GM19372 (cell line): ENCODE measurements around the gene SLC9A5.

ENCODE experiments used
- ATAC-seq: cut with Tn5 transposase; IDR thresholded peaks from one replicate; pipeline ENCODE4 v1.9.1; 2021; ENCODE audit warnings: mild to moderate bottlenecking, low read depth, moderate library complexity; ENCODE audit not compliant: unreplicated experiment

SLC9A5 gene, protein sequence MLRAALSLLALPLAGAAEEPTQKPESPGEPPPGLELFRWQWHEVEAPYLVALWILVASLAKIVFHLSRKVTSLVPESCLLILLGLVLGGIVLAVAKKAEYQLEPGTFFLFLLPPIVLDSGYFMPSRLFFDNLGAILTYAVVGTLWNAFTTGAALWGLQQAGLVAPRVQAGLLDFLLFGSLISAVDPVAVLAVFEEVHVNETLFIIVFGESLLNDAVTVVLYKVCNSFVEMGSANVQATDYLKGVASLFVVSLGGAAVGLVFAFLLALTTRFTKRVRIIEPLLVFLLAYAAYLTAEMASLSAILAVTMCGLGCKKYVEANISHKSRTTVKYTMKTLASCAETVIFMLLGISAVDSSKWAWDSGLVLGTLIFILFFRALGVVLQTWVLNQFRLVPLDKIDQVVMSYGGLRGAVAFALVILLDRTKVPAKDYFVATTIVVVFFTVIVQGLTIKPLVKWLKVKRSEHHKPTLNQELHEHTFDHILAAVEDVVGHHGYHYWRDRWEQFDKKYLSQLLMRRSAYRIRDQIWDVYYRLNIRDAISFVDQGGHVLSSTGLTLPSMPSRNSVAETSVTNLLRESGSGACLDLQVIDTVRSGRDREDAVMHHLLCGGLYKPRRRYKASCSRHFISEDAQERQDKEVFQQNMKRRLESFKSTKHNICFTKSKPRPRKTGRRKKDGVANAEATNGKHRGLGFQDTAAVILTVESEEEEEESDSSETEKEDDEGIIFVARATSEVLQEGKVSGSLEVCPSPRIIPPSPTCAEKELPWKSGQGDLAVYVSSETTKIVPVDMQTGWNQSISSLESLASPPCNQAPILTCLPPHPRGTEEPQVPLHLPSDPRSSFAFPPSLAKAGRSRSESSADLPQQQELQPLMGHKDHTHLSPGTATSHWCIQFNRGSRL

DNA sequence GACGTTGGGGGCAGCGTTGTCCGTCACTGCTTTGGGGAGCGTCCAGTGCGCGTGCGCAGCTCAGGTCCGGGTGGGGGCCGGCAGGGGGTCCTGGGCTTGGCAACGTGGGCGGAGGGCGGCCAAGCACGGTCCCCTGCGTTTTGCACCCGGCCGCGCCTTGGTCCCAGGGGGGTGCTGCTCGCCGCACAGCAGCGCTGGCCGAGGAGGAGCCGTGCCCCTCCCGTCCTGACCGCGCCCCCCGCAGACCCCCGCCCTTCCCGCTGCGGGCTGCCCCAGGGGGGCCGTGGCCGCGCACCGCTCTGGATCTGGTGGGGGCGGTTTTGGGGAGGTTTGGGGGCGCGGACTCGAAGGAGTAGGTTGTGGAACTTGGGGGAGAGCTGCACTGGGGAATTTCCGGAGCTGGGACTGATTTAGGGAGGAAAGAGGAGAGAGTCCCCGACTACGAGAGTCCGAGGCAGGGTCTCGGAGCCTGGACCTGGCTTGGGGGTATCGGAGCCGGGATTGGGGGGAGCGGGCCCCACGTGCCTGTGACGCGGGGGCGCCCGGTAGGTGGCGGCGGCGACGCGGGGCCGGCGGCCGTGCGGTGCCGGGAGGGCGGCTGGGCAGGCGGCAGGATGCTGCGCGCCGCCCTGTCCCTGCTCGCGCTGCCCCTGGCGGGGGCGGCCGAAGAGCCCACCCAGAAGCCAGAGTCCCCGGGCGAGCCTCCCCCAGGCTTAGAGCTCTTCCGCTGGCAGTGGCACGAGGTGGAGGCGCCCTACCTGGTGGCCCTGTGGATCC, at the start of gene SLC9A5:
Gene SLC9A5, plus strand, starts transcription at position 579 of the 777 bp plus-strand sequence. Its CDS starts 36 bp downstream, at position 615.
- ATAC-seq: no peak

- ATAC-seq: no peak
Measured at GRCh38 chr16:67199011-67199807, 49.6 kb upstream of the SLC9A5 start, which contains the start of gene ELMO3. Gene ELMO3, plus strand, starts transcription at chr16:67199131. Its CDS starts 196 bp downstream, at chr16:67199327.

GRCh38 chr16:67199808-67200198, 49.0 kb upstream of the SLC9A5 start:
- ATAC-seq: no peak

DNA sequence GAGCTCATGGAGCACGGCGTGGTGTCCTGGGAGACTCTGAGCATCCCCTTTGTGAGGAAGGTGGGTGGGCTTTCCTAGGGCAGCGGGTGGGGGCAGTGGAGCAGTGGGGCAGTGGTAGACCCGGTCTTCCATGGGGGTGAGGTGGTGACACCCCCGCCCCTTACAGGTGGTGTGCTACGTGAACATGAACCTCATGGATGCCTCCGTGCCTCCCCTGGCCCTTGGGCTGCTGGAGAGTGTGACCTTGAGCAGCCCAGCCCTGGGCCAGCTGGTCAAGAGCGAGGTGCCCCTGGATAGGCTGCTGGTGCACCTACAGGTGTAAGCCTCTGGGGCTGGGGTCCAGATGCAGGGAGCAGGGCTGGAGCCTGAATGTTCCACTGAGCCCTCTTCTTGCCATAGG, 48.3 kb upstream of the SLC9A5 start:
- no peak for ATAC-seq

GRCh38 chr16:67201411-67202345, 47.1 kb upstream of the SLC9A5 start:
- ATAC-seq: no peak

- no peak for ATAC-seq
Measured at GRCh38 chr16:67202426-67202825, 46.4 kb upstream of the SLC9A5 start.

GRCh38 chr16:67202956-67203493, 45.8 kb upstream of the SLC9A5 start:
- no peak for ATAC-seq

GRCh38 chr16:67204076-67204475, 44.7 kb upstream of the SLC9A5 start:
- no peak for ATAC-seq

- ATAC-seq: no peak
Measured at GRCh38 chr16:67206129-67206837, 42.5 kb upstream of the SLC9A5 start.

GRCh38 chr16:67206838-67207248, 41.9 kb upstream of the SLC9A5 start:
- no peak for ATAC-seq

DNA sequence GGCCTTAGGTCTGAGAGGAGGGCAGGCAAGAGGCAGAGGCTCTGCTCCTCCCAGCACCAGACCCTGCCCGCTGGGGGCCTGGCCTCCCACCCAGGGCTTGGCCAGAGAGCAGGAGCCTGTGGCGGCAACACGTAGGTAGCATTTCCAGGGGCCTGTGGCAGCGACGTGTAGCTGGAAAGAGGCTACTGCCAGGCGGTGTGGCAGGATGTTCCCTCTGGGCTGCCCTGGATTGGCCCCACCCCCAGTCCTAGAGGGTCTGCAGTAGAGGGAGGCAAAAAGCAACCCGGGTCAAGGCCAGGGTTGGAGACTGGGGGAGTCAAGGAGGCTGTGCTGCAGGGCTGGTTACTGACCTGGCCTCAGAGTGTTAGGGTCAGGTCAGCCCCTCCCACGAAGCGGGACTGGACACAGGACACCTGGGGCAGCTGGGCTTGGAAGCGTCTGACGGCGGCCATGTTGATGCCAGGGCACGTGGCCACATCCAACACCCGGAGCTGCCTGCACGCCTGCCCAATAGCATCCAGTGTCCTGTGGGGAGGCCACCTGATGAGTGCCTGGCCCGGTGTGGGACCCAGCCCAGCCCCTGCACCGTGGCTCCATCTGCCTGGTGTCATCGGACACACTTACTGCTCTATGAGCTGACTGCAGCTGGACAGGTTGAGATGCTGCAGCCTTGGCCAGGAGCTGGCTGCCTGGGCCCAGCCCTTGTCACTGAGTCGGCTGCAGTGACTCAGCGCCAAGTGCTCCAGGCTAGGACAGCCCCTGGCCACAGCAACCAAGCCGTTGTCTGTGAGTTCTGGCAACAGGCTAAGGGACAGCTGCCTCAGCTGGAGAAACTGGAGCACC, 41.3 kb upstream of the SLC9A5 start:
- ATAC-seq: no peak

- ATAC-seq: no peak
Measured at GRCh38 chr16:67208154-67208896, 40.5 kb upstream of the SLC9A5 start.

- ATAC-seq: no peak
Measured at GRCh38 chr16:67209565-67209964, 39.2 kb upstream of the SLC9A5 start.

DNA sequence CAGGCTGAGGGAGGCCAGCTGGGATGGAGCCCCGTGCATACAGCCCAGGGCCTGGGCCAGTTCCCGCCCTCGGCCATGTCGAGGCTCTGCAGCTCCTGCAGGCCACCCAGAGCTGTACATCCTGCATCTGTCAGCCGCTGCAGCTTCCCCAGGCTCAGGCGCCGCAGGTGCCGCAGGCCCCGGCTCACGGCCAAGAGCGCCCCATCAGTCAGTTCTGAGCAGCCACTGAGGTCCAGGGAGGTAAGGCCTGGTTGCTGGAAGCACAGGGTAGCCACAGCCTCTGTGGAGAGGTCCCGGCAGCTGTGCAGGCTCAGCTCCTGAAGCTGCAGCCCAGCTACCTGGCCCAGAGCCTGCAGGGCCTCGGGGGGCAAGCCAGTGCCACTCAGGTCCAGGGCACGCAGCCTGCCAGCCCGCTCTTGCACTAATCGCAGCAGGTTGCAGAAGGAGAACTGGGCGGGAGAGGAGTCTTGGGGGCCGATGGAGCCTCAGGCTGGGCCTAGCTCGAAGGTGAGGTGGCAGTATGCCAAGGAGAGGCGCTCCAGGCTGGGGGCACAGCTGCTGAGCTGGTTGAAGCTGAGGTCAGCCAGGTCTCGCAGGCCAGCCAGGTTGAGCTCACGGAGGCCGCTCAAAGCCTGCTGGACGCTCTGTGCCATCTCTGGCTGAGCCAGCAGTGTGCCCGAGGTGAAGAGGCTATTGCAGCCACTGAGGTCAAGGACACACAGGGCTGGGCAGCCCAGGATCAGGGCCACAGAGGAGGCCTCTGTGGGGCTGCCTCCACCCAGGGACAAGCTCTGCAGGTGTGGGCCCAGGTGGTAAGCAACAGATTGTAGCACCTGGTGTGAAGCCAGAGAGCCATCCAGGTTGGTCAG, 38.5 kb upstream of the SLC9A5 start:
- ATAC-seq: no peak

DNA sequence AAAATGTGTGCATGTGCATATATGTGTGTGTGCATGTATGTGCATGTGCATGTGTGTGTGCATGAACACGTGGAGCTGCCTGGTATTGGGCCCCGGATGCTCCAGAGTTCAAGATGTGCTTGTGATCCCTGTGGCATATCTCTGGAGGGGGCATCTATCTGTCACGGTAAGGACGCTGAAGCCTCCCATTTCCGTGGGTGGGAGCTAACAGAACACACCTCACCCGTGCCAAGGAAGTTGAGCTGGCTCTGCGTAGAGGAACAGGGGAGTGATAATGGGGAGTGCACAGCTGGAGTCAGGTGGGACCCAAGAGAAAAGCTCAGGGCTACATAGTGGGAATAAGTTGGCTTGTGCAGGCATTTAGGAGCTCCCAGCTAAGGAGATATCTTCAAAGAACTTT, 37.1 kb upstream of the SLC9A5 start:
- no peak for ATAC-seq
